Measurements from ENCODE around the gene ANXA5. TPM values are rescaled to one million over a fixed set of nuclear protein-coding genes. Genes with fewer than 3 reads are reported as not detected.

ANXA5 gene
- total and polyA plus RNA-seq, 2 experiments from 2014 or later: 129 to 181 TPM

GRCh38 chr4:121653986-121654385, 42.8 kb downstream of the ANXA5 start:
- Histone ChIP-seq H3K4me2 (no peak overlapping the region), H3K4me1 (ENCODE audit: insufficient read depth) (no peaks in the 10 kb centered on the region), H3K27ac (ENCODE audit: low read depth) (no peak overlapping the region), H3K79me2 (replicated peaks; ENCODE audit: insufficient read depth) (no peaks in the 10 kb centered on the region), H2AFZ (0 out of 2 replicates have a peak overlapping the region, but pooled peaks have one; percentile 78), H3K4me3 (no peak overlapping the region), H3K36me3 (ENCODE audit: insufficient read depth) (no peaks in the 10 kb centered on the region), H4K20me1 (replicated peaks; ENCODE audit: insufficient read depth) (no peaks in the 10 kb centered on the region), H3K27me3 (ENCODE audit: insufficient read depth) (no peaks in the 10 kb centered on the region), H3F3A (replicated peaks; ENCODE audit: low read depth) (no peaks in the 10 kb centered on the region), H3K9me2 (ENCODE audit: insufficient read depth) (no peaks in the 10 kb centered on the region; the same call in 1 of the 2 replicates)
- no peaks in the 10 kb centered on the region for H3K9me3 Mint-ChIP-seq
- peaks cover 2% of the 10 kb centered on the region for H3K27me3 Mint-ChIP-seq (ENCODE audit: insufficient read depth, low read depth, poor library complexity)
- no peaks in the 10 kb centered on the region for H3K36me3 Mint-ChIP-seq (ENCODE audit: low read depth)
- H3K4me1 Mint-ChIP-seq: no peaks in the 10 kb centered on the region
- no peak overlapping the region for H3K4me3 Mint-ChIP-seq
- no peak for ATAC-seq
- no peak for DNase-seq (ENCODE audit: low spot score)
- TF ChIP-seq CTCF (conservative IDR thresholded peaks at IDR 0.05; ENCODE audit: low read depth in 2 of 2) (no peak), JUNB (IDR thresholded peaks at IDR 0.05; ENCODE audit: unreplicated experiment) (no peak), ZNF114 (CRISPR knock-in tag; IDR thresholded peaks at IDR 0.05) (no peak), EZH2phosphoT487 (IDR thresholded peaks at IDR 0.05; ENCODE audit: unreplicated experiment) (no peak)
- H3K27ac Mint-ChIP-seq: no peak overlapping the region

GRCh38 chr4:121653214-121653613, 43.6 kb downstream of the ANXA5 start:
- H3K27ac Mint-ChIP-seq: no peak overlapping the region
- no peak for ATAC-seq
- Histone ChIP-seq H3K79me2 (replicated peaks; ENCODE audit: insufficient read depth) (no peaks in the 10 kb centered on the region), H3K36me3 (ENCODE audit: insufficient read depth) (no peaks in the 10 kb centered on the region), H2AFZ (no peak overlapping the region), H3K27ac (ENCODE audit: low read depth) (no peak overlapping the region), H3K27me3 (ENCODE audit: insufficient read depth) (no peaks in the 10 kb centered on the region), H3K9me2 (ENCODE audit: insufficient read depth) (no peaks in the 10 kb centered on the region; the same call in 1 of the 2 replicates), H3K4me3 (no peak overlapping the region), H3K4me1 (ENCODE audit: insufficient read depth) (no peaks in the 10 kb centered on the region), H4K20me1 (replicated peaks; ENCODE audit: insufficient read depth) (no peaks in the 10 kb centered on the region), H3K4me2 (no peak overlapping the region), H3F3A (replicated peaks; ENCODE audit: low read depth) (no peaks in the 10 kb centered on the region)
- no peak overlapping the region for H3K4me3 Mint-ChIP-seq
- peaks cover 2% of the 10 kb centered on the region for H3K27me3 Mint-ChIP-seq (ENCODE audit: insufficient read depth, low read depth, poor library complexity)
- no peak for DNase-seq (ENCODE audit: low spot score)
- H3K36me3 Mint-ChIP-seq (ENCODE audit: low read depth): no peaks in the 10 kb centered on the region
- H3K9me3 Mint-ChIP-seq: no peaks in the 10 kb centered on the region
- no peaks in the 10 kb centered on the region for H3K4me1 Mint-ChIP-seq
- no peak for TF ChIP-seq CTCF (conservative IDR thresholded peaks at IDR 0.05; ENCODE audit: low read depth in 2 of 2)
- no peak for TF ChIP-seq ZNF462 (CRISPR knock-in tag; IDR thresholded peaks at IDR 0.05)
- TF ChIP-seq JUNB (IDR thresholded peaks at IDR 0.05; ENCODE audit: unreplicated experiment): no peak
- TF ChIP-seq NANOG (IDR thresholded peaks at IDR 0.05; ENCODE audit: borderline replicate concordance): no peak
- no peak for TF ChIP-seq CREB1 (CRISPR knock-in tag; IDR thresholded peaks at IDR 0.05; ENCODE audit: low read depth)
- TF ChIP-seq REST (IDR thresholded peaks at IDR 0.05; ENCODE audit: unreplicated experiment): no peak
